Measurements from ENCODE around the gene ASRGL1.

- TF ChIP-seq USF2 (IDR thresholded peaks at IDR 0.05; ENCODE audit: borderline replicate concordance, low read depth, low read length) (no peak), CTCF (IDR thresholded peaks at IDR 0.05) (no peak), FOXM1 (IDR thresholded peaks at IDR 0.05; ENCODE audit: low read depth) (no peak), CHD2 (IDR thresholded peaks at IDR 0.05; ENCODE audit: low read length, partially characterized antibody) (no peak)
Observed at GRCh38 chr11:62352355-62353336, 15.4 kb downstream of the ASRGL1 start.
